C4-2B (cell line): ENCODE results near the gene BAIAP2L2.

Experiments
- ZFX ChIP-seq: fragments of 450-650 bp; IDR thresholded peaks from 2 replicates; pipeline ENCODE4 v1.6.1; 2017
- TF ChIP-seq, protein P1 (sequence below): fragments of 450-650 bp; conservative IDR thresholded peaks from 2 replicates; pipeline ENCODE4 v1.5.1; 2017; ENCODE audit warnings: mild to moderate bottlenecking

DNA sequence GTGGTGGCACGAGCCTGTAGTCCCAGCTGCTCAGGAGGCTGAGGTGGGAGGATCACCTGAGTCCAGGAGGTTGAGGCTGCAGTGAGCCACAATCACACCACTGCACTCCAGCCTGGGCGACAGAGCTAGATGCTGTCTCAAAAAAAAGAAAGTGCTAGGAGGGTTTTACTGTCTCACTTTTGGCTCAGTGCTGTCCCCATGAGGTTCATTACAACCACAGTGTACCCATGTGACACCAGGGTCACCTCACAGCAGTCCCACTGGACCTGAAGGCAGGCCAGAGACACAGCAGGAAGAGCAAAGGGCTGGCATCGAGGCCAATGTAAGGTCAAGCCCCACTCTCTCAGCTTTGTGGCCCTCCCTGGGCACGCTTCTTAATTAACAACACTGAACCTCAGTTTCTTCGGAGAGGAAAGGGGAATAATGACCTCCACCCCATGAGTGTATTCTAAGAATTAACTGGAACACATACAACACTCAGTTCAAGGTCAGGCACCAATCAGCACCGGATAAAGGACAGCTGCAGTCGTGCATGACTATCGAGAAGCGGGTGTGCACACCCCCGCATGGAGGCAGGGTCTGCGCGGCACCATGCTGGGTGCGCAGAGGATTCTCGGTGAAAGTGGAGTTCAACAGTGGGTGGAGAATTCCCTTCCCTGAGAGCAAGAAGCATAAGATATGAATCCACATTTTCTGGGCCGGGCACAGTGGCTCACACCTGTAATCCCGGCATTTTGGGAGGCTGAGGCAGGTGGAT is 30.9 kb upstream of the BAIAP2L2 start:
- TF ChIP-seq ZFX: no peak
- TF ChIP-seq, protein P1, sequence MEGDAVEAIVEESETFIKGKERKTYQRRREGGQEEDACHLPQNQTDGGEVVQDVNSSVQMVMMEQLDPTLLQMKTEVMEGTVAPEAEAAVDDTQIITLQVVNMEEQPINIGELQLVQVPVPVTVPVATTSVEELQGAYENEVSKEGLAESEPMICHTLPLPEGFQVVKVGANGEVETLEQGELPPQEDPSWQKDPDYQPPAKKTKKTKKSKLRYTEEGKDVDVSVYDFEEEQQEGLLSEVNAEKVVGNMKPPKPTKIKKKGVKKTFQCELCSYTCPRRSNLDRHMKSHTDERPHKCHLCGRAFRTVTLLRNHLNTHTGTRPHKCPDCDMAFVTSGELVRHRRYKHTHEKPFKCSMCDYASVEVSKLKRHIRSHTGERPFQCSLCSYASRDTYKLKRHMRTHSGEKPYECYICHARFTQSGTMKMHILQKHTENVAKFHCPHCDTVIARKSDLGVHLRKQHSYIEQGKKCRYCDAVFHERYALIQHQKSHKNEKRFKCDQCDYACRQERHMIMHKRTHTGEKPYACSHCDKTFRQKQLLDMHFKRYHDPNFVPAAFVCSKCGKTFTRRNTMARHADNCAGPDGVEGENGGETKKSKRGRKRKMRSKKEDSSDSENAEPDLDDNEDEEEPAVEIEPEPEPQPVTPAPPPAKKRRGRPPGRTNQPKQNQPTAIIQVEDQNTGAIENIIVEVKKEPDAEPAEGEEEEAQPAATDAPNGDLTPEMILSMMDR: no peak
